ENCODE results near the gene MLX. TPM values are rescaled to one million over a fixed set of nuclear protein-coding genes. Genes with fewer than 3 reads are reported as not detected.
A peak's percentile ranks its signal among the peaks of the same experiment; 100 is the strongest.

MLX gene
- total RNA-seq, 1 donor from 2014 or later, result 45.9 TPM

DNA sequence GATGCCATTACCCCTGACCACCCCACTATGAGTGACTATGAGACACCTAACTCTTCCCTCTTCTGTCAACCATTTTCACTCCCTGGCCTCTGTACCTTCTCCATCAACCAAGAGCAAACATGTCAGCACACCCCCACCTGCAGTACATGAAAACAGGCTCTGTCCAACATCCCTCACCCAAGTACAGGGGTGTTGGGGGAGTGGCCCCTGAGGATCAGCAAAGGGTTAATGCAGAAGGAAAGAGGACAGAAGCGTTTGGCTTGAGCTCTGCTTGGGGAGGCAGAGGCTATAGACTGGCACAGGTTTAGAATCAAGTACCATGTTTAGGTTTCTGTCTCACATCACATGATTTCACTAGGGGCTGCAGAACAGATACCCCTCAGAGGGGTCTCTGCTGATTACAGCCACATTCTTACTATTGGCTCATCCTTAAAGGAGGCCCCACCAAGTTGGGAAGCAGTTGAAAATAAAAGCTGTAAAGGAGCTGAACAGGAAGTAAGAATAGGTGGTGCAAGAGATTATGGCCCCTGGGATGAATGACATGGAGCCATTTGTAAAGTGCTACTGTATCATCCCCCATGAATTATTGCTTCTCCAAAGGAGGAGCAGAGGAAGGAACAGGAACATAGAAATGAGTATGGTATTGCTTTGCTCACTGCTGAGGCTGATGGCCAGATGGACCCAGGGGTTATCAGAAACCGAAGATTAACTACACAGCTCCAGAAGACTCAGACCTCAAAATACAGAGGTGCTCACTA is 13.1 kb downstream of the MLX start:
- TF ChIP-seq, protein P1, sequence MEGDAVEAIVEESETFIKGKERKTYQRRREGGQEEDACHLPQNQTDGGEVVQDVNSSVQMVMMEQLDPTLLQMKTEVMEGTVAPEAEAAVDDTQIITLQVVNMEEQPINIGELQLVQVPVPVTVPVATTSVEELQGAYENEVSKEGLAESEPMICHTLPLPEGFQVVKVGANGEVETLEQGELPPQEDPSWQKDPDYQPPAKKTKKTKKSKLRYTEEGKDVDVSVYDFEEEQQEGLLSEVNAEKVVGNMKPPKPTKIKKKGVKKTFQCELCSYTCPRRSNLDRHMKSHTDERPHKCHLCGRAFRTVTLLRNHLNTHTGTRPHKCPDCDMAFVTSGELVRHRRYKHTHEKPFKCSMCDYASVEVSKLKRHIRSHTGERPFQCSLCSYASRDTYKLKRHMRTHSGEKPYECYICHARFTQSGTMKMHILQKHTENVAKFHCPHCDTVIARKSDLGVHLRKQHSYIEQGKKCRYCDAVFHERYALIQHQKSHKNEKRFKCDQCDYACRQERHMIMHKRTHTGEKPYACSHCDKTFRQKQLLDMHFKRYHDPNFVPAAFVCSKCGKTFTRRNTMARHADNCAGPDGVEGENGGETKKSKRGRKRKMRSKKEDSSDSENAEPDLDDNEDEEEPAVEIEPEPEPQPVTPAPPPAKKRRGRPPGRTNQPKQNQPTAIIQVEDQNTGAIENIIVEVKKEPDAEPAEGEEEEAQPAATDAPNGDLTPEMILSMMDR (IDR thresholded peaks at IDR 0.05; ENCODE audit: unreplicated experiment), result no peak
- Mint-ChIP-seq H3K27ac (ENCODE audit: unreplicated experiment) (no peak overlapping the region), H3K4me3 (ENCODE audit: unreplicated experiment) (peak overlapping the region; percentile 7), H3K4me1 (ENCODE audit: unreplicated experiment) (peaks cover 17% of the 10 kb centered on the region), H3K9me3 (ENCODE audit: unreplicated experiment) (no peaks in the 10 kb centered on the region), H3K36me3 (ENCODE audit: low read depth, unreplicated experiment) (peaks cover 38% of the 10 kb centered on the region), H3K27me3 (ENCODE audit: unreplicated experiment) (peaks cover 10% of the 10 kb centered on the region)
- no peak for DNase-seq (ENCODE audit: low spot score)

DNA sequence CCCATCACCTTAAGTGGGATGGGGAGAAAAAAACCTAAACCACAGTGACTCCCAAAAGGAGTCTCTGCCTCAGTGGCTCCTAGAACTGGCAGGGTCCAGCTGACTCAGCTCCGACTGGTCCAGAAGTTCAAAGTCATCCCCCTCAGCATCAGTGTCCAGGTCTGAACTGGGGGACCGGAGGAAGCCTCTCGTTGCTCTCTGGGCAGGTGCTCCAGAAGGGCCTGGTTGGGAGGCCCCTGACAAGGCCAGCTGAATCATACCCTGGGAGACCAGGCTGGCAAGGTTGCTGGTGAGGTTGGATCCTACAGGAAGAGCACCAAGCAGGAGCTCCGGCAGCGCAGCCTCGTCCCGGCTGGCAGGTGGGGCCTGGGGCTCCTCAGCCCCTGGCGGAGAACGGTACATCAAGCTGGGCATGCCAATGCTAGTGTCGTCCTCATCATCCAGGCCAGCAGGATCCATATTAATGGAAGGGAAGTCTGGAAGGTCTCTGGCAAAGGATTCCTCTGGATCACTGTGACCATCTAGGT is 14.9 kb downstream of the MLX start:
- DNase-seq (ENCODE audit: low spot score), result no peak
- peaks cover 33% of the 10 kb centered on the region for H3K36me3 Mint-ChIP-seq (ENCODE audit: low read depth, unreplicated experiment)
- peaks cover 9% of the 10 kb centered on the region for H3K27me3 Mint-ChIP-seq (ENCODE audit: unreplicated experiment)
- no peak overlapping the region for H3K4me3 Mint-ChIP-seq (ENCODE audit: unreplicated experiment)
- no peak overlapping the region for H3K27ac Mint-ChIP-seq (ENCODE audit: unreplicated experiment)
- no peaks in the 10 kb centered on the region for H3K9me3 Mint-ChIP-seq (ENCODE audit: unreplicated experiment)
- H3K4me1 Mint-ChIP-seq (ENCODE audit: unreplicated experiment), result peaks cover 12% of the 10 kb centered on the region
- TF ChIP-seq, protein P1 (IDR thresholded peaks at IDR 0.05; ENCODE audit: unreplicated experiment), result no peak

DNA sequence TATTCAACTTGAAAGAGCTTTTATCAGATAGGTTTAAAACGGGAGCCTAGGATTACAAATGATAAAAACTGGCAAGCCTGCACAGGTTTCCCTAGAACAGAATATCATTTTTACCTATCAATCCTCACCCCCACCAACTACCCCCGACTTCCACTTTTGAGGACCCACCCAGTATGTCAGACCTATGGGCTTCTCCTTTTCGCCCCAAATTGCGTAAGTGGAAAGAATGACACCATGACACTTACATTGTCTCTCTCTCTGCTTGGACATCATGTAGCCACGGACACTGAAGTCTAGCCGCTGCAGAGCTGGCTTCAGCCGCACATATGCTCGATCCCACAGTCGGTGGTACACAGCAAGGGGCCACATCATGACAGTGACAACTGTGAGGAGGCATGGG is 18.0 kb downstream of the MLX start:
- H3K4me3 Mint-ChIP-seq (ENCODE audit: unreplicated experiment), result peak overlapping the region; percentile 23
- peaks cover 41% of the 10 kb centered on the region for H3K36me3 Mint-ChIP-seq (ENCODE audit: low read depth, unreplicated experiment)
- H3K9me3 Mint-ChIP-seq (ENCODE audit: unreplicated experiment), result no peaks in the 10 kb centered on the region
- peaks cover 5% of the 10 kb centered on the region for H3K27me3 Mint-ChIP-seq (ENCODE audit: unreplicated experiment)
- H3K27ac Mint-ChIP-seq (ENCODE audit: unreplicated experiment), result no peak overlapping the region
- DNase-seq (ENCODE audit: low spot score), result no peak
- TF ChIP-seq, protein P1 (IDR thresholded peaks at IDR 0.05; ENCODE audit: unreplicated experiment), result no peak
- no peaks in the 10 kb centered on the region for H3K4me1 Mint-ChIP-seq (ENCODE audit: unreplicated experiment)

DNA sequence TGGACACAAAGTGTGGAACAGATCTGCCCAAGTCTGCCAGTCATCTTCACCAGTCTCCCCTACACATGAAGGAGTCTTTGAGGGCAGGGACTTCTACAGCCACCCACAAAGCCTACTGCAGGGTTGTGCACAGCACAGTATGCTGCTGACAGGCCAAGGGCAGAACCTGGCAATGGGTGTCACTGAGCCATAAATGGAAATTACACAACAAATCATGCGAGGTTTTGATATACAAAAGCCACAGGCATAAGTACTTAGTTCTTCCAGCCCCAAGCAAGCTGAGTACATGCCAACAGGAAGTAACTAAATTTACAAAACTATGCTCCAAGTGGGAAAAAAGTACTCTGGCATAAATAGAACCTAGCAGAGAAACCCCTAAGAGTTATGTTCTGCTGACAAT is 18.5 kb downstream of the MLX start:
- TF ChIP-seq, protein P1 (IDR thresholded peaks at IDR 0.05; ENCODE audit: unreplicated experiment), result no peak
- no peaks in the 10 kb centered on the region for H3K4me1 Mint-ChIP-seq (ENCODE audit: unreplicated experiment)
- no peak overlapping the region for H3K27ac Mint-ChIP-seq (ENCODE audit: unreplicated experiment)
- H3K9me3 Mint-ChIP-seq (ENCODE audit: unreplicated experiment), result no peaks in the 10 kb centered on the region
- peaks cover 5% of the 10 kb centered on the region for H3K27me3 Mint-ChIP-seq (ENCODE audit: unreplicated experiment)
- peak overlapping the region; percentile 23 for H3K4me3 Mint-ChIP-seq (ENCODE audit: unreplicated experiment)
- peaks cover 41% of the 10 kb centered on the region for H3K36me3 Mint-ChIP-seq (ENCODE audit: low read depth, unreplicated experiment)
- no peak for DNase-seq (ENCODE audit: low spot score)

DNA sequence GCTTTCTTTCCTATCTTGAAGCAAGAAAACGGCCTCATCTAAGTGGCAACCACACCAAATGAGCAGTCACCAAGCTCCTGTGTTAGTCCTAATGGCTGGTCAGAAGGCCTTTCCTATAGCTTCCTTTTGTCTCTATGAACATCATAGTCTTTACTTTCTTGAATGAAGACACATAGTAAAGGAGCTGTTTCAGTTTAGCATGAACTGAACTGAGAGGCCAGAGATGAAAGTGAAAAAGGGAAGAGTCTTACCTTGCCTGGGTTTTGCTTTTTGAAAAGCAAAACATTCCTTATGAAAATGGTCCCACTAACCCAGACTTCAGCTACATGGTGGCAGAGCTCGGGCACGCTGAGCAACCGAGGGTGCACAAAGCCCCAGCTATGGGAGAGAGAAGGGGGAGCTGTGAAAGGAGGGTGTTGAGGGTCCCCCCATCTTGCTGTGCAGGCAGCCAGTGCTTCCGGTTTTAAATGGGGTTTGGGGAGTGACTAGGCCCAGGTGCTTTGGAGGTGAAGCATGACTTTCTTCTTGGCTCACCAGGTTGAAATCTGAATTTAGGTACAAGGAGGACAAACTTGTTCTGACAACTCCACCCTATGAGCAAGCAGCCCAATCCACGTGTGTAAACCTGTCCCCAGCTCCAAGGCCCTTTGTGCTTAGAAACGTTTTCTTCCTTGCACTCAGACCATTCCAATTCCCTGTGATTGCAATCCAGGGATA is 19.8 kb downstream of the MLX start:
- no peak for DNase-seq (ENCODE audit: low spot score)
- H3K9me3 Mint-ChIP-seq (ENCODE audit: unreplicated experiment), result no peaks in the 10 kb centered on the region
- no peak overlapping the region for H3K4me3 Mint-ChIP-seq (ENCODE audit: unreplicated experiment)
- H3K27ac Mint-ChIP-seq (ENCODE audit: unreplicated experiment), result no peak overlapping the region
- H3K4me1 Mint-ChIP-seq (ENCODE audit: unreplicated experiment), result no peaks in the 10 kb centered on the region
- TF ChIP-seq, protein P1 (IDR thresholded peaks at IDR 0.05; ENCODE audit: unreplicated experiment), result no peak
- peaks cover 5% of the 10 kb centered on the region for H3K27me3 Mint-ChIP-seq (ENCODE audit: unreplicated experiment)
- peaks cover 46% of the 10 kb centered on the region for H3K36me3 Mint-ChIP-seq (ENCODE audit: low read depth, unreplicated experiment)

Data from endothelial cell (in vitro differentiated cells).